BJ (cell line): ENCODE data around the gene ZNF546. TPM values are rescaled to one million over a fixed set of nuclear protein-coding genes. Genes with fewer than 3 reads are reported as not detected.

ENCODE experiments used
- CTCF ChIA-PET: fragments of 350-600 bp; formaldehyde crosslinking; extraction: SDS; loops from one replicate; lab custom pipeline; 2021; ENCODE audit warnings: antibody characterized with exemption, inconsistent platforms; lab: Yijun Ruan, JAX
- POLR2A ChIA-PET: fragments of 300-600 bp; sonication (Branson Sonifier 250); formaldehyde crosslinking; extraction: SDS; loops from one replicate; lab custom pipeline; 2021; ENCODE audit warnings: antibody characterized with exemption; lab: Charles Lee
- DNase-seq: peaks from one replicate; pipeline ENCODE4 v3.0.0-alpha.2; 2011; ENCODE audit warnings: low read depth
- H3K27me3 ChIP-seq: 2 replicates; pipeline ENCODE4 v1.6.0; 2011; ENCODE audit warnings: low read length; ENCODE audit not compliant: control insufficient read depth, insufficient read depth
- H3K36me3 ChIP-seq: 2 replicates; pipeline ENCODE4 v1.5.1; 2011; ENCODE audit warnings: low read length; ENCODE audit not compliant: control insufficient read depth, insufficient read depth
- H3K4me3 ChIP-seq: 2 replicates; pipeline ENCODE4 v1.5.1; 2011; ENCODE audit warnings: low read depth, mild to moderate bottlenecking, control low read depth, low read length
- polyA plus RNA-seq: library from polyadenylated mRNA; depleted of rRNA; stranded (reverse); fragments of >200 nt; gene quantifications from 2 replicates; pipeline ENCODE4 v1.2.3, GENCODE V29; 2011
- TF ChIP-seq, protein P1 (sequence below): IDR thresholded peaks from 2 replicates; pipeline ENCODE4 v1.5.1; 2011; ENCODE audit warnings: low read depth, mild to moderate bottlenecking, control low read depth, inconsistent platforms, low read length, moderate library complexity; ENCODE audit not compliant: insufficient read depth

Gene ZNF546
- polyA plus RNA-seq, 1 experiment = 1.4 TPM

- Histone ChIP-seq H3K27me3 (no peaks in the 10 kb centered on the region), H3K4me3 (no peak overlapping the region), H3K36me3 (peaks cover 5% of the 10 kb centered on the region; the same call in 1 of the 2 replicates)
- ChIA-PET POLR2A (no interaction called here), CTCF (interaction anchor here (1.0 kb wide), 1 partner anchor 13 kb away, joined by 5 read pairs; no protein-coding TSS in a partner anchor)
- TF ChIP-seq, protein P1, sequence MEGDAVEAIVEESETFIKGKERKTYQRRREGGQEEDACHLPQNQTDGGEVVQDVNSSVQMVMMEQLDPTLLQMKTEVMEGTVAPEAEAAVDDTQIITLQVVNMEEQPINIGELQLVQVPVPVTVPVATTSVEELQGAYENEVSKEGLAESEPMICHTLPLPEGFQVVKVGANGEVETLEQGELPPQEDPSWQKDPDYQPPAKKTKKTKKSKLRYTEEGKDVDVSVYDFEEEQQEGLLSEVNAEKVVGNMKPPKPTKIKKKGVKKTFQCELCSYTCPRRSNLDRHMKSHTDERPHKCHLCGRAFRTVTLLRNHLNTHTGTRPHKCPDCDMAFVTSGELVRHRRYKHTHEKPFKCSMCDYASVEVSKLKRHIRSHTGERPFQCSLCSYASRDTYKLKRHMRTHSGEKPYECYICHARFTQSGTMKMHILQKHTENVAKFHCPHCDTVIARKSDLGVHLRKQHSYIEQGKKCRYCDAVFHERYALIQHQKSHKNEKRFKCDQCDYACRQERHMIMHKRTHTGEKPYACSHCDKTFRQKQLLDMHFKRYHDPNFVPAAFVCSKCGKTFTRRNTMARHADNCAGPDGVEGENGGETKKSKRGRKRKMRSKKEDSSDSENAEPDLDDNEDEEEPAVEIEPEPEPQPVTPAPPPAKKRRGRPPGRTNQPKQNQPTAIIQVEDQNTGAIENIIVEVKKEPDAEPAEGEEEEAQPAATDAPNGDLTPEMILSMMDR = no peak
- DNase-seq = no peak
Measured at GRCh38 chr19:40009674-40010073, 12.8 kb downstream of the ZNF546 start.

DNA sequence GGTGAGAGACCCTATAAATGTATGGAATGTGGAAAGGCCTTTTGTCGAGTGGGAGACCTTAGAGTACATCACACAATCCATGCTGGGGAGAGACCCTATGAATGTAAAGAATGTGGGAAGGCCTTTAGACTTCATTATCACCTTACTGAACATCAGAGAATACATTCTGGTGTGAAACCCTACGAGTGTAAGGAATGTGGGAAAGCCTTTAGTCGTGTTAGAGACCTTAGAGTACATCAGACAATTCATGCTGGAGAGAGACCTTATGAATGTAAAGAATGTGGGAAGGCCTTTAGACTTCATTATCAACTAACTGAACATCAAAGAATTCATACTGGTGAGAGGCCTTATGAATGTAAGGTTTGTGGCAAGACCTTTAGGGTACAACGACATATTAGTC is 17.1 kb downstream of the ZNF546 start:
- ChIA-PET POLR2A (no interaction called here), CTCF (no interaction called here)
- TF ChIP-seq, protein P1 = no peak
- no peak for DNase-seq
- no peaks in the 10 kb centered on the region for H3K27me3 ChIP-seq
- H3K4me3 ChIP-seq = no peak overlapping the region
- H3K36me3 ChIP-seq = 0 out of 2 replicates have a peak, but pooled peaks cover 1% of the 10 kb centered on the region

- H3K4me3 ChIP-seq = no peak overlapping the region
- TF ChIP-seq, protein P1 = no peak
- H3K36me3 ChIP-seq = no peaks in the 10 kb centered on the region
- H3K27me3 ChIP-seq = no peaks in the 10 kb centered on the region
- DNase-seq = no peak
- POLR2A ChIA-PET = no interaction called here
- CTCF ChIA-PET = no interaction called here
Measured at GRCh38 chr19:40023969-40024368, 27.1 kb downstream of the ZNF546 start.

DNA sequence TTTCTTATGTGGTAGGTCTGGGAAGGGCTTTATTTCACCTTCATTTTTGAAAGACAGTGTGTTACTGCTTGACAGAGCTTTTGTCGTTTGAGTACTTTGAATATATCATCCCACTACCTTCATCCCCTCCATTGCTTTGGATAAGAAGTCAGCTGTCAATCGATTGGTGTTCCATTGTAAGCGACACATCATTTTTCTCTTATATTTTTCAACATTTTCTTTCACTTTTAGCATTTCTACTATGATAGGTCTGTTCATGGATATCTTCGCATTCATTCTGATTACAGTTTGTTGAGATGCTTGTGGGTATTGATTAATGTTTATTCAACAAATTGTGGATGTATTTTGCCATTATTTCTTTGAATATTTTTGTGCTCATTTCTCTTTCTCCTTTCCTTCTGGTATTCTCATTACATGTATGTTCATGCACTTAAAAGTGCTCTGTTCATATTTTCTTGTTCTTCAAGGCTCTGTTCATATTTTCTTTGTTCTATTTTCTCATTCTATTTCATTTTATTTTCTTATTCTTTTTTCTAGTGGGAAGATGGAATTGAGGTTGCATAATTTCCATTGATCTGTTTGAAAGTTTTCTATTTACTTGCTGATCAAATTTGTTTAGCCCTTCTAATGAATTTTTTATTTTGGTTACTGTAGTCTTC is 29.2 kb downstream of the ZNF546 start:
- CTCF ChIA-PET = no interaction called here
- Histone ChIP-seq H3K36me3 (no peaks in the 10 kb centered on the region), H3K4me3 (no peak overlapping the region), H3K27me3 (no peaks in the 10 kb centered on the region)
- TF ChIP-seq, protein P1 = no peak
- POLR2A ChIA-PET = no interaction called here
- DNase-seq = no peak

- DNase-seq = no peak
- TF ChIP-seq, protein P1 = no peak
- no peak overlapping the region for H3K4me3 ChIP-seq
Measured at GRCh38 chr19:40026597-40026970, 29.7 kb downstream of the ZNF546 start.

More at GRCh38 chr19:40026597-40026970, 29.7 kb downstream of the ZNF546 start:
- ChIA-PET POLR2A (no interaction called here), CTCF (no interaction called here)
- Histone ChIP-seq H3K36me3 (no peaks in the 10 kb centered on the region), H3K27me3 (no peaks in the 10 kb centered on the region)
